WTC11 (cell line): ENCODE data around the gene CLN6. TPM values are rescaled to one million over a fixed set of nuclear protein-coding genes. Genes with fewer than 3 reads are reported as not detected.
"Not testable (repeated sequence)": the region's sequence is repeated elsewhere in the genome, so short reads cannot be mapped to it uniquely, and the experiment has no call there.

Experiments
- ATAC-seq: fragments of 200-7000 bp; cut with Tn5 transposase; 2 replicates; pipeline ENCODE4 v1.10.0; 2021; ENCODE audit warnings: mild to moderate bottlenecking, moderate library complexity
- CTCF ChIA-PET: fragments of 300-600 bp; sonication (Branson Sonifier 250); formaldehyde crosslinking; loops from one replicate; lab custom pipeline; 2021; ENCODE audit warnings: antibody characterized with exemption; lab: Charles Lee
- POLR2A ChIA-PET: fragments of 350-600 bp; sonication (Branson Sonifier 250); formaldehyde crosslinking; loops from one replicate; lab custom pipeline; 2021; ENCODE audit warnings: antibody characterized with exemption; lab: Charles Lee
- DNase-seq: peaks from one replicate; pipeline ENCODE4 v3.0.0; 2021; ENCODE audit warnings: low spot score
- H3K27ac Mint-ChIP-seq: 2 replicates; pipeline ENCODE4 v1.8.0; 2021; ENCODE audit warnings: mixed read lengths
- H3K27me3 Mint-ChIP-seq: 2 replicates; pipeline ENCODE4 v1.8.0; 2021; ENCODE audit warnings: low read depth, mild to moderate bottlenecking, moderate library complexity, mixed read lengths
- H3K36me3 Mint-ChIP-seq: 2 replicates; pipeline ENCODE4 v1.8.0; 2021; ENCODE audit warnings: mixed read lengths
- H3K4me1 Mint-ChIP-seq: 2 replicates; pipeline ENCODE4 v1.8.0; 2022; ENCODE audit warnings: mixed read lengths
- H3K4me3 Mint-ChIP-seq: 2 replicates; pipeline ENCODE4 v1.8.0; 2021; ENCODE audit warnings: mild to moderate bottlenecking, moderate library complexity, mixed read lengths
- H3K9me3 Mint-ChIP-seq: 2 replicates; pipeline ENCODE4 v1.8.0; 2021; ENCODE audit warnings: mixed read lengths
- ATF3 ChIP-seq: sonication (generic); formaldehyde crosslinking; conservative IDR thresholded peaks from 2 replicates; pipeline ENCODE4 v1.8.1; 2022; ENCODE audit warnings: mild to moderate bottlenecking, missing genetic modification reagents
- ELF4 ChIP-seq: sonication (generic); formaldehyde crosslinking; IDR thresholded peaks from 2 replicates; pipeline ENCODE4 v1.8.1; 2022; ENCODE audit warnings: low read depth, mild to moderate bottlenecking, moderate library complexity, missing genetic modification reagents
- EMX1 ChIP-seq: fragments of 250-450 bp; sonication (Bioruptor Pico); IDR thresholded peaks from 2 replicates; pipeline ENCODE4 v1.8.0; 2021; ENCODE audit warnings: mild to moderate bottlenecking
- ETV6 ChIP-seq: sonication (generic); formaldehyde crosslinking; IDR thresholded peaks from 2 replicates; pipeline ENCODE4 v1.8.1; 2022; ENCODE audit warnings: mild to moderate bottlenecking, missing genetic modification reagents
- FOXK1 ChIP-seq: sonication (generic); formaldehyde crosslinking; IDR thresholded peaks from 2 replicates; pipeline ENCODE4 v1.8.0; 2022; ENCODE audit warnings: mild to moderate bottlenecking, moderate library complexity, missing genetic modification reagents
- FOXP1 ChIP-seq: sonication (generic); formaldehyde crosslinking; IDR thresholded peaks from 2 replicates; pipeline ENCODE4 v1.8.0; 2022; ENCODE audit warnings: missing genetic modification reagents, mild to moderate bottlenecking, moderate library complexity, borderline replicate concordance
- NR1H2 ChIP-seq: sonication (generic); formaldehyde crosslinking; IDR thresholded peaks from 2 replicates; pipeline ENCODE4 v1.9.0; 2021; ENCODE audit warnings: mild to moderate bottlenecking, moderate library complexity, missing genetic modification reagents
- NR3C1 ChIP-seq: sonication (generic); formaldehyde crosslinking; conservative IDR thresholded peaks from 2 replicates; pipeline ENCODE4 v1.8.1; 2023; ENCODE audit warnings: low read depth, mild to moderate bottlenecking, missing genetic modification reagents
- STAT6 ChIP-seq: sonication (generic); formaldehyde crosslinking; conservative IDR thresholded peaks from 2 replicates; pipeline ENCODE4 v1.8.1; 2023; ENCODE audit warnings: mild to moderate bottlenecking, low read depth, missing genetic modification reagents, moderate library complexity
- TP53 ChIP-seq: sonication (generic); formaldehyde crosslinking; IDR thresholded peaks from 2 replicates; pipeline ENCODE4 v1.8.1; 2023; ENCODE audit warnings: mild to moderate bottlenecking, missing genetic modification reagents
- USF1 ChIP-seq: sonication (generic); formaldehyde crosslinking; IDR thresholded peaks from 2 replicates; pipeline ENCODE4 v1.8.0; 2022; ENCODE audit warnings: mild to moderate bottlenecking, missing genetic modification reagents
- ZBTB21 ChIP-seq: sonication (generic); formaldehyde crosslinking; IDR thresholded peaks from 2 replicates; pipeline ENCODE4 v1.8.1; 2023; ENCODE audit warnings: mild to moderate bottlenecking, missing genetic modification reagents, borderline replicate concordance
- ZNF219 ChIP-seq: sonication (generic); formaldehyde crosslinking; IDR thresholded peaks from 2 replicates; pipeline ENCODE4 v1.8.0; 2023; ENCODE audit warnings: missing genetic modification reagents, mild to moderate bottlenecking, borderline replicate concordance
- ZNF396 ChIP-seq: fragments of 250-450 bp; sonication (Bioruptor Pico); IDR thresholded peaks from 2 replicates; pipeline ENCODE4 v1.8.0; 2021; ENCODE audit warnings: mild to moderate bottlenecking, moderate library complexity, borderline replicate concordance
- ZNF423 ChIP-seq: fragments of 250-450 bp; sonication (Bioruptor Pico); IDR thresholded peaks from 2 replicates; pipeline ENCODE4 v2.1.2; 2022; ENCODE audit warnings: mild to moderate bottlenecking, moderate library complexity
- total RNA-seq: library from RNA; stranded (reverse); gene quantifications from 3 replicates; pipeline ENCODE4 v1.2.3, GENCODE V29; 2021
- TF ChIP-seq, protein P1 (sequence below): sonication (generic); formaldehyde crosslinking; IDR thresholded peaks from 2 replicates; pipeline ENCODE4 v1.8.1; 2022; ENCODE audit warnings: mild to moderate bottlenecking, missing genetic modification reagents, moderate library complexity, borderline replicate concordance
- TF ChIP-seq, protein P2 (sequence below): sonication (generic); formaldehyde crosslinking; IDR thresholded peaks from 2 replicates; pipeline ENCODE4 v1.8.1; 2023; ENCODE audit warnings: mild to moderate bottlenecking, missing genetic modification reagents, moderate library complexity

The CLN6 gene
- total RNA-seq, 1 experiment from 2014 or later, result 50.2 TPM

DNA sequence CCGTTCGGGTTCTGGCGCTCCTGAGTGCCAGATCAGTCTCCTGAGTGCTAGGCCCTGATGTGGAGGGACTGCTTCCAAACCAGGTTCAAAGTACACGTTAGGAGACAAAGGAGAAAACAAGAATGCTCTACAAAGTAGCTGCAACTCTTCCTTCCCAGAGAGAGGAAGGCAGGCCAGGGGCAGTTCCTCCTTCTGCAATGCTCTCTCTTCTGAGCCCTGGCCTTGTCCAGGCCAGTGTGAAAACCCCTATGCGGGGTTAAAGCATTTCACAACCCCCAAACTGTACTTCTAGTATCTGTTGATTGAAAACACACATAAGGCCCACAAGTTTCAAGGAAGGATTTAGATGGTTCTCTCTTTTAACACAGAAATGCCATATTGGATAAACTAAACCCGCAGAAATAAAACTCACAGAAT, 14.7 kb downstream of the CLN6 start:
- TF ChIP-seq ATF3 (CRISPR knock-in tag) (no peak), FOXK1 (no peak), STAT6 (CRISPR knock-in tag) (no peak), FOXP1 (CRISPR knock-in tag) (no peak), ZBTB21 (CRISPR knock-in tag) (no peak), ETV6 (CRISPR knock-in tag) (no peak), ZNF219 (CRISPR knock-in tag) (no peak), ZNF396 (CRISPR knock-in tag) (no peak), NR1H2 (no peak)
- TF ChIP-seq, all 79 proteins: peak for 0
- no peak overlapping the region for H3K4me3 Mint-ChIP-seq

DNA sequence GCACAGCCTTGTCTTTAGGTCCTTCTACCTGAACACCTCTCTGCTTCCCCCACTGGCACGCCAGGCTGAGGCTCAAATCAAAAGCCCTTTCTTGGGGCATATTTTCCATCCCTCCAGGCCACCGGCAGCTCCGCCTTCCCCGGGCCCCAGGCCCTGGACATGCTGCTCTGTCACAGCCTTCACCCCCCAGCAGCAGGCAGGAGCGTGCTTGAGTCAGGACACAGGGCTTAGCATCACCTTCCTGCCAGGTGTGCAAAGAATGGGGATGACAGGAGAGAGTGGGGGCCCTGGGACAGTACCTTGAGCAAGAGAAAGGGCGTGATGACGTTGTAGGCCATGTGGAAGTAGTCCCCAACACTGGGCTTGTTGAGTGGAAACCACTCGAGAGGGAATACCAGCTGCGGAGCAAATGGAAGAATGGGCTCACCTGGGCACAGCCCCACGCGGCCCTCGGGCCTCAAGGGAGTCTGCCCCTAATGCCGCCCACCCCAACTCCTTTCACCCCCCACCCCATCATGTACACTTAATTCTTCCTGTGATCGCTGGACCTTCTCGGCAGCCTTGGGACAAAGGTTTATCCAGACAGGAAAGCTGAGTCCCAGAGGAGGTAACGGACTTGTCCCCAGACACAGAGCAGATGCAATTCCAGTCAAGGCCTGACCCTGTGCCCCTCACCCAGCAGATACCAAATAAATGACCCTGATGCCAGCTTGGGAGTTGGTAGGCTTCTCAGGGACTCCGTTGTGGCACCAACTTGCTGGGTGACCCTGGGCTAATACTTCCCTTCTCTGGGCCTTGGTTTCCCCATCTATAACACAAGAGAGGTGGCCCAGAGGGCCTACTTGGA, 15.3 kb downstream of the CLN6 start:
- H3K36me3 Mint-ChIP-seq, result peaks cover 27% of the 10 kb centered on the region
- no peak for TF ChIP-seq TP53 (CRISPR knock-in tag)
- TF ChIP-seq, all 79 proteins: peak for 0
- H3K4me1 Mint-ChIP-seq, result peaks cover 3% of the 10 kb centered on the region
- DNase-seq, result no peak
- no peaks in the 10 kb centered on the region for H3K27me3 Mint-ChIP-seq
- no peak for ATAC-seq
- no peaks in the 10 kb centered on the region for H3K9me3 Mint-ChIP-seq
- no peak overlapping the region for H3K27ac Mint-ChIP-seq
- POLR2A ChIA-PET, result no interaction called here
- no peak overlapping the region for H3K4me3 Mint-ChIP-seq
- CTCF ChIA-PET, result interaction anchor here (1.1 kb wide), 1 partner anchor 39 kb away, joined by 3 read pairs; no protein-coding TSS in a partner anchor

More for the DNA sequence above, 14.7 kb downstream of the CLN6 start:
- no peak overlapping the region; the same call in 1 of the 2 replicates for H3K27ac Mint-ChIP-seq
- peaks cover 31% of the 10 kb centered on the region for H3K36me3 Mint-ChIP-seq
- H3K4me1 Mint-ChIP-seq, result peaks cover 3% of the 10 kb centered on the region
- ChIA-PET CTCF (interaction anchor here (0.9 to 1.1 kb wide), 2 partner anchors 13 to 38 kb away, joined by 3 read pairs; no protein-coding TSS in a partner anchor), POLR2A (interaction anchor here (0.6 kb wide), 1 partner anchor 20 kb away, joined by 5 read pairs; no protein-coding TSS in a partner anchor)
- H3K27me3 Mint-ChIP-seq, result no peaks in the 10 kb centered on the region
- ATAC-seq (no peak), DNase-seq (no peak)
- H3K9me3 Mint-ChIP-seq, result no peaks in the 10 kb centered on the region

- DNase-seq, result not testable (repeated sequence)
These were observed 16.1 kb downstream of the CLN6 start for GRCh38 chr15:68213491-68213845.

GRCh38 chr15:68211656-68212320, 17.7 kb downstream of the CLN6 start:
- H3K4me1 Mint-ChIP-seq, result peaks cover 9% of the 10 kb centered on the region
- H3K4me3 Mint-ChIP-seq, result no peak overlapping the region
- peaks cover 9% of the 10 kb centered on the region for H3K36me3 Mint-ChIP-seq
- no peaks in the 10 kb centered on the region for H3K9me3 Mint-ChIP-seq
- CTCF ChIA-PET, result interaction anchor here (0.9 to 2.6 kb wide), 6 partner anchors 10 to 330 kb away, joined by 6 to 38 read pairs (median 13); partner anchors contain the start of gene CLN6
- ATAC-seq (no peak), DNase-seq (no peak)
- H3K27ac Mint-ChIP-seq, result no peak overlapping the region
- no peaks in the 10 kb centered on the region for H3K27me3 Mint-ChIP-seq
- POLR2A ChIA-PET, result no interaction called here
- TF ChIP-seq USF1 (CRISPR knock-in tag) (no peak), EMX1 (no peak), ZNF423 (CRISPR knock-in tag) (no peak), ELF4 (CRISPR knock-in tag) (no peak), NR3C1 (no peak)
- TF ChIP-seq, protein P1, sequence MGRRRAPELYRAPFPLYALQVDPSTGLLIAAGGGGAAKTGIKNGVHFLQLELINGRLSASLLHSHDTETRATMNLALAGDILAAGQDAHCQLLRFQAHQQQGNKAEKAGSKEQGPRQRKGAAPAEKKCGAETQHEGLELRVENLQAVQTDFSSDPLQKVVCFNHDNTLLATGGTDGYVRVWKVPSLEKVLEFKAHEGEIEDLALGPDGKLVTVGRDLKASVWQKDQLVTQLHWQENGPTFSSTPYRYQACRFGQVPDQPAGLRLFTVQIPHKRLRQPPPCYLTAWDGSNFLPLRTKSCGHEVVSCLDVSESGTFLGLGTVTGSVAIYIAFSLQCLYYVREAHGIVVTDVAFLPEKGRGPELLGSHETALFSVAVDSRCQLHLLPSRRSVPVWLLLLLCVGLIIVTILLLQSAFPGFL, result no peak
- TF ChIP-seq, protein P2, sequence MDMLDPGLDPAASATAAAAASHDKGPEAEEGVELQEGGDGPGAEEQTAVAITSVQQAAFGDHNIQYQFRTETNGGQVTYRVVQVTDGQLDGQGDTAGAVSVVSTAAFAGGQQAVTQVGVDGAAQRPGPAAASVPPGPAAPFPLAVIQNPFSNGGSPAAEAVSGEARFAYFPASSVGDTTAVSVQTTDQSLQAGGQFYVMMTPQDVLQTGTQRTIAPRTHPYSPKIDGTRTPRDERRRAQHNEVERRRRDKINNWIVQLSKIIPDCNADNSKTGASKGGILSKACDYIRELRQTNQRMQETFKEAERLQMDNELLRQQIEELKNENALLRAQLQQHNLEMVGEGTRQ (CRISPR knock-in tag), result no peak

More at GRCh38 chr15:68213491-68213845, 16.1 kb downstream of the CLN6 start:
- H3K36me3 Mint-ChIP-seq, result peaks cover 24% of the 10 kb centered on the region
- H3K27me3 Mint-ChIP-seq, ATAC-seq, H3K9me3 Mint-ChIP-seq, CTCF ChIA-PET, POLR2A ChIA-PET, H3K4me3 Mint-ChIP-seq, H3K4me1 Mint-ChIP-seq, H3K27ac Mint-ChIP-seq: not testable (repeated sequence)
